ENCODE measurements around the gene VEPH1. TPM values are rescaled to one million over a fixed set of nuclear protein-coding genes. Genes with fewer than 3 reads are reported as not detected.

VEPH1 gene
- total RNA-seq, 1 donor, result 152 TPM

DNA sequence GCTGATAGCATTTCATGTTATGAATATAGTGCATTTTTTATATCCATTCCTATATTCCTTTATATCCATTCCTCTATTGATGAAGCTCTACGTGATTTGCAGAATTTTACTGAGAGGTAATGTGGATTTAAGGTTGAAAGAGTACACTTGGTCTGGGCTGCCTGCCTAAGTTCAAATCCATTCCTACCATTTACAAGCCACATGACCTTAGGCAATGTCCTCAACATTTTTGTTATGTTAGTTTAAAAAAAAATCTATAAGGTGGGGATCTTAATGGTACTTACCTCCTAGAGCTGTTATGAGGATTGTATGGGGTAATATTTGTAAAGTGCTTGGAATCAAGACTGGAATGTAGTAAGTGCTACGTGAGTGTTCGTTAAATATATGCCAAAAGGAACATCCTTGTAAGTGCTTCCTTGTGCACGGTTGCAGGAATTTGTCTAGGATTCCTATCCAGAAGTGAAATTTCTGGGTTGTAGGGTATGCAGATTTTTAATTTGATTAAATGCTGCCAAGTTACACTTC, 11.2 kb upstream of the VEPH1 start:
- TF ChIP-seq, protein P1, sequence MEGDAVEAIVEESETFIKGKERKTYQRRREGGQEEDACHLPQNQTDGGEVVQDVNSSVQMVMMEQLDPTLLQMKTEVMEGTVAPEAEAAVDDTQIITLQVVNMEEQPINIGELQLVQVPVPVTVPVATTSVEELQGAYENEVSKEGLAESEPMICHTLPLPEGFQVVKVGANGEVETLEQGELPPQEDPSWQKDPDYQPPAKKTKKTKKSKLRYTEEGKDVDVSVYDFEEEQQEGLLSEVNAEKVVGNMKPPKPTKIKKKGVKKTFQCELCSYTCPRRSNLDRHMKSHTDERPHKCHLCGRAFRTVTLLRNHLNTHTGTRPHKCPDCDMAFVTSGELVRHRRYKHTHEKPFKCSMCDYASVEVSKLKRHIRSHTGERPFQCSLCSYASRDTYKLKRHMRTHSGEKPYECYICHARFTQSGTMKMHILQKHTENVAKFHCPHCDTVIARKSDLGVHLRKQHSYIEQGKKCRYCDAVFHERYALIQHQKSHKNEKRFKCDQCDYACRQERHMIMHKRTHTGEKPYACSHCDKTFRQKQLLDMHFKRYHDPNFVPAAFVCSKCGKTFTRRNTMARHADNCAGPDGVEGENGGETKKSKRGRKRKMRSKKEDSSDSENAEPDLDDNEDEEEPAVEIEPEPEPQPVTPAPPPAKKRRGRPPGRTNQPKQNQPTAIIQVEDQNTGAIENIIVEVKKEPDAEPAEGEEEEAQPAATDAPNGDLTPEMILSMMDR (IDR thresholded peaks at IDR 0.05; ENCODE audit: insufficient read depth, low read length), result no peak
- no peak overlapping the region for H3K4me3 ChIP-seq (ENCODE audit: low read depth, low read length)
- no peak for DNase-seq (ENCODE audit: low read depth)

DNA sequence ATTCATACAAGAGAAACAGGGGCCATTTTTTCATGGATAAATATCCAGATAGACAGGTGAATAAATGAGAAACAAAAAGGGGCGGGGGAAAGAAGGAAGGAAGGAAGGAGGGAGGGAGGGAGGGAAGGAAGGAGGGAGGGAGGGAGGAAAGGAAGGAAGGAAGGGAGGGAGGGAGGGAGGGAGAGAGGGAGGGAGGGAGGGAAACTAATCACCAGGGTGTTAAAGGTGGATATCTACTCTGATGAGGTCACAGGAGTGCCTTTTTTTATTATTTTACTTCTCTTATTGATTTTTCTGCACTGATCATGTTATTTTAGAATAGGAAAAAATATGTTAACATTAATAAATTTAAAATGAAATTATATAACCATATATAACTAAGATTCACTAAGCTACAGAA, 10.4 kb upstream of the VEPH1 start:
- H3K4me3 ChIP-seq (ENCODE audit: low read depth, low read length), result no peak overlapping the region
- TF ChIP-seq, protein P1 (IDR thresholded peaks at IDR 0.05; ENCODE audit: insufficient read depth, low read length), result no peak
- no peak for DNase-seq (ENCODE audit: low read depth)

DNA sequence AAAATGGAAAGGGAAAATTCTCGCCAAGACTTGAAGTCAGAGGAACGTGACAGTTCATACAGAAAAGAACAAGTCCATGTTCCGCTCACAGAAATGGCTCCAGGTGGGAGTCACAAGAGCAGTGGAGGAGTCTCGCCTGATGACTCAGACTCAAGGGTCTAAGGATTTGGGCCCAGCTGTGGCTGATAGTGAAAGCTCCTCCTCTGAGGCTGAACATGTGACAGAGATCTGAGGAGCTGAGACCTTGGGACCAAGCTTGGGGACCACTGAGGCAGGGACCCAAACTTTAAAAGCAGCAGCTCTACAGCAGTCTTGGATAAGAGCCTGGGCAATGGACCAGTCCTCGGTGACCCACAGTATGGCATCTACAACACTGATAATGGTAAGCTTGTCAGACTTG, 9.3 kb upstream of the VEPH1 start:
- TF ChIP-seq, protein P1 (IDR thresholded peaks at IDR 0.05; ENCODE audit: insufficient read depth, low read length), result no peak
- DNase-seq (ENCODE audit: low read depth), result no peak
- no peak overlapping the region for H3K4me3 ChIP-seq (ENCODE audit: low read depth, low read length)

DNA sequence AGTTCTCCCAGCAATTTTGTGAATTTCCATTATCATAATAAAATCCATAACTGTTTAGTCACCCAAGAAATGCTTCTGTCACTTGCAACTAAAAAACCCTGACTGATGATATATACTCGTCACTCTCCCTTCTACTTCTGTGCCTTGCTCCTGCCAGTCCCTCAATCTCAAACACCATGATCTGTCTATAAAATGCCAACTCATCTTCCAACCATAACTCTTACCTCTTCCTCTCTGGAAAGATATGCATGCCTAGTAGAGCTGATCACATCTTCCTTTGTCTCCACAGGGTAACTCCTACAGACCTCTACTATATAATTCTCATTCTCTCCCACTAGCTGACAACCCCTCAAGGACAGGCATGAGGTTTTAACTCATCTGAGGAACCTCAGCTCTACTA, 5.2 kb upstream of the VEPH1 start:
- DNase-seq (ENCODE audit: low read depth), result no peak
- TF ChIP-seq, protein P1 (IDR thresholded peaks at IDR 0.05; ENCODE audit: insufficient read depth, low read length), result no peak
- no peak overlapping the region for H3K4me3 ChIP-seq (ENCODE audit: low read depth, low read length)

DNA sequence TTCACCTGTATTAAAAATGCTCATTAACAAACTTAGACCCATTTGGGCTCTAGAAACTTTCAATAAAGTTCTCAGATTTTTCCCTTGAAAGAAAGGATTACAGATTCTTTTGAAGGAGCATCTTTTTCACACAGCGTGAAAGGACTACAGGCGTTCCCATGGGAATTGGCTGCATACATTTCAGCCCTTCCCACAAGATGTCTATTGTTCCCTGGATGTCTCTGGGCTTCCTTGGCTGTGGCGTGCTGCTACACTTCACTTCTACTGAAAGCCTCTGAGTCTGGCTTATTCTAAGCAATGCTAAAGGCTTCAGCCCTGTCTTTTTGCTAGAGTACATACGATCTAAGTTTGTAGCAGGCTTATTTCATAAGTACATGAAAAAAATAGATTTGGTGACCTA, 1.4 kb downstream of the VEPH1 start:
- H3K4me3 ChIP-seq (ENCODE audit: low read depth, low read length), result no peak overlapping the region
- TF ChIP-seq, protein P1 (IDR thresholded peaks at IDR 0.05; ENCODE audit: insufficient read depth, low read length), result no peak
- DNase-seq (ENCODE audit: low read depth), result no peak

DNA sequence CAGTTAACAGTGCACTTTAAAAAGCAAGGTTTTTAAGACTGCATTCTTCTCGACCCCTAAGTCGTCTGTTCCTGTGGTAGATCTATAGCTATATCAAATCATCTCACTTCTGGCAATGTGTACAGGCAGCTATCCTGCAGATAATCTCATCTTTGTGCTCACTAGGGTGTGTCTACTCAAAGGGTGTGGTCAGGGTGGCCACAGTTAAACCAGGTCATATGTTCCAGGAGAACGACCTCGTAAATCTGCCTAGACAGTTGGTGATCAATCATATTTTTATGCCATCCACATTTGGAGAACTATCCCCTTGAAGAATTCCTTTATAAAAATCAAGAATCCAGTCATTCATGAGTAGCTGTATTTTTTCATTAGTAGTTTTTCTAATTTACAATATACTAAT, 3.0 kb downstream of the VEPH1 start:
- TF ChIP-seq, protein P1 (IDR thresholded peaks at IDR 0.05; ENCODE audit: insufficient read depth, low read length), result no peak
- no peak overlapping the region for H3K4me3 ChIP-seq (ENCODE audit: low read depth, low read length)
- DNase-seq (ENCODE audit: low read depth), result no peak

DNA sequence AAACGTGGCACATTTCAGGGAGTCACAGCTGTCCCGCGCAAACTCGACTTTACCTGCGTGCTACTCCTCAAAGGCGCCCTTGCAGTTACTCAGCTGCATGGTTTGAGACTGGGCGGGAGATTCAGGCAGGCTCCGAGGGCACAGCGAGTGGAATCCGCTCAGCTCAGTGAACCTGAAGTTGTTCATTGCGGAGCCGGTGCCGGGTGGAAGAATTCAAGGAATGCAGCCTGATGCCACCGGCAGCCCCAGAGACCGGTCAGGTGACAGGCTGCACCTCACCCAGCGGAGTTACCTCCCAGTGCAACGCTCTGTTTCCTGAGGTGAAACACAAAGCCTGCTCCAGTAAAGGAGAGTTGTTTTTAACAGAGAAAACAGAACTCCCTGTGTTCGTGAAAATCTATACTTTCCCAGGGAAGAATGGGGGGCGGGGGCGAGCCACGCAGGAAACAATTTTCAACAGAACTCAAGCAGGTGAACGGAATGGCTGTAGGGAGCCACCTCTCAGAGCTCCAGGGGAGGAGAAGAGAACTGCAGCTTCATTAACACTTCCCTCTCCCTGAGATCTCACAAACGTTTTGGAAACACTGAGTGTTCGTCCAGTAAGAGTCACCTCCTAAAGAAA, 3.8 kb downstream of the VEPH1 start:
- DNase-seq (ENCODE audit: low read depth), result no peak
- TF ChIP-seq, protein P1 (IDR thresholded peaks at IDR 0.05; ENCODE audit: insufficient read depth, low read length), result peak; percentile 30
- peak overlapping the region; percentile 53 for H3K4me3 ChIP-seq (ENCODE audit: low read depth, low read length)
